ENCODE results near the gene NAP1L5.

NAP1L5 gene

GRCh38 chr4:88697588-88698329 is at the start of gene NAP1L5:
TSS of gene NAP1L5 (minus strand) at chr4:88697829. CDS start at chr4:88697754, 75 bp downstream.
- no peak for DNase-seq (ENCODE audit: low spot score)

GRCh38 chr4:88747351-88747750 is 49.7 kb upstream of the NAP1L5 start:
- no peak for DNase-seq (ENCODE audit: low spot score)

DNA sequence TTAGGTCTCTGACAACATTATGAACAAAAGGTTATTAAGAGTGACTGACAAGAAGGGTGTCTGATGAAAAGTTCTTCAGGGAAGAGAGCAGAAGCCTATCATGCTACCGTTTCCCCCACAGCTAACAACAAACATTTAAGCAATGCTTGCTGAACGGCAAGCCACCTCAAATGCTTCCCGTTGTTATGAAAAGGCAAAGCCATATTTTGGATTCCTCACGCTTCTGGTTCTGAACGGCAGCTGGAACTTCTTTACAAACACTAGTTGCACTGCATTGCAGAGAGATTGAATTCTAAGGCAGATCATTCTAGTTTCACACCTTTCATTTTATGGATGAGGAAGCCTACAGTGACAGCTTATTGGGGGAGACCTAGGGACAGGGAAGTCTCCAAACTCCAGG is 48.6 kb upstream of the NAP1L5 start:
- no peak for DNase-seq (ENCODE audit: low spot score)

DNA sequence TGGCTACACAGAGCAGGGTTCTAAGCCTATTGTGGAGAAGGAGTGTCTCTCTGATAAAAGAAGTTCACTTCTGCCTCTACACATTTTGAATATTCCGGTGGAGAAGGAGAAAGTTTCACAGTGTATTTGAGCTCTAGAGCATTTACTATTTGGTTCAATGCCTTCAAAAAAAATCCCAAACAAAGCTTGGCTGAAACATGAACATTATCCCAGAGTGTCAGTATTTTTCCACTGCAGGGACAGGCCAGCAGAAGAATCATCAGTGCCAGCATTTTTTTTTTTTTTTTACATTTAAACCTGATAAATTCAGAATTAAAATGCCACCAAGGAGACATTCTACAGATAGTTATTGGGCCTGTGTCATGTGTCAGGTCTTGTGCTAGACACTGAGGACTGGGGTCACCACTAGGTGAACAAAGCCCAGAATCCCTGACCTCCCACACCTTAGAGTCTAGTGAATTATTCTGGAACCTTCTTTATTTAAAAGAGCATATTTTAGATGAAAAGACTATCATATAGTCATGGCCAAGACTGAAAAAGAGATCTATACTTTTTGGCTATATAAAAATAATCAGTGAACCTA is 48.0 kb upstream of the NAP1L5 start:
- no peak for DNase-seq (ENCODE audit: low spot score)

- DNase-seq (ENCODE audit: low spot score): no peak
Measured at GRCh38 chr4:88745175-88745574, 47.5 kb upstream of the NAP1L5 start.

- no peak for DNase-seq (ENCODE audit: low spot score)
Measured at GRCh38 chr4:88744609-88745008, 47.0 kb upstream of the NAP1L5 start.

GRCh38 chr4:88743696-88744095 is 46.1 kb upstream of the NAP1L5 start:
- DNase-seq (ENCODE audit: low spot score): no peak

- DNase-seq (ENCODE audit: low spot score): no peak
Measured at GRCh38 chr4:88742561-88742960, 44.9 kb upstream of the NAP1L5 start.

DNA sequence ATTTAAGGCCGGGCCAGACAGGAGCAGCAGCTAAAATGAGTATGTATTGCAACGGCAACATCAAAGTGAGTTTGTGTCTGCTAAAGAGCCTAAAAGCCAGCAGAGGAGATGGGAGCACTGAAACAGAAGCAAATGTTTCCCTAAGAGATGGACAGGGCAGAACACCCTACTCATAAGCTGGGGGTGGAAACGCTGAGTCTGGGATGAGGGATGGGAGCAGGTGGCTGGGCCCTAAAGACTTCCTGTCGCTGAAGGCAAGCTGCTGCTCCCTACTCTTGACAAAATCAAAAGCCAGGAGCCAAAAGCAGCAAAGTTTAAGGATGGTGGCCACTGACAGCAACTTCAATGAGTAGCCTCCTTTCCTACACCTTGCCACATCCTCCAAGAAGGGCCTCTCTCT is 40.6 kb upstream of the NAP1L5 start:
- no peak for DNase-seq (ENCODE audit: low spot score)

- DNase-seq (ENCODE audit: low spot score): no peak
Measured at GRCh38 chr4:88737307-88737941, 39.8 kb upstream of the NAP1L5 start.

GRCh38 chr4:88736264-88736663 is 38.6 kb upstream of the NAP1L5 start:
- no peak for DNase-seq (ENCODE audit: low spot score)

GRCh38 chr4:88735564-88735963 is 37.9 kb upstream of the NAP1L5 start:
- no peak for DNase-seq (ENCODE audit: low spot score)

DNA sequence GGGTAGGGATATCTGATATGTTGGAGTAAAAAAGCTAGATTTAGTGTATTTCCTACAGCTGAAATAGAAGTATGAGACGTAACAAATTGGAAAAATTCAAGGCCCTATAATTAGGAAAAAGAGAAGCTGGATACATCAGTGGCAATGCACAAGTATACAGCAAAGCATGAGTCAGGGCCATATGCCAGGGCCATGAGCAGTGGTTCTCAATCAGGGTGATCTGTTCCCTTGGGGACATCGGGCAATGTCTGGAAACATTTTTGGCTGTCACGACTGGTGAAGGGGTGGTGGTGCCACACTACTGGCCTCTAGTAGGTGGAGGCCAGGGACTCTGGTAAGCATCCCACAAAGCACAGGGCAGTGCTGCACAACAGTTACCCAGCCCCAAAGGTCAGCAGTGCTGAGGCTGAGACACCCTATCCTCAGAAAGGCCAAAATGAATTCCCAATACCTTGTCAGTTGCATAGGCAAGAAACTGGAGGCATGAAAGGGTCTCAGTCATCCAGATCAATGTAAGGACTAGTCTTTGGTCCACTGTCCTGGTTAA is 36.8 kb upstream of the NAP1L5 start:
- no peak for DNase-seq (ENCODE audit: low spot score)

GRCh38 chr4:88732714-88733368 is 35.2 kb upstream of the NAP1L5 start:
- no peak for DNase-seq (ENCODE audit: low spot score)

DNA sequence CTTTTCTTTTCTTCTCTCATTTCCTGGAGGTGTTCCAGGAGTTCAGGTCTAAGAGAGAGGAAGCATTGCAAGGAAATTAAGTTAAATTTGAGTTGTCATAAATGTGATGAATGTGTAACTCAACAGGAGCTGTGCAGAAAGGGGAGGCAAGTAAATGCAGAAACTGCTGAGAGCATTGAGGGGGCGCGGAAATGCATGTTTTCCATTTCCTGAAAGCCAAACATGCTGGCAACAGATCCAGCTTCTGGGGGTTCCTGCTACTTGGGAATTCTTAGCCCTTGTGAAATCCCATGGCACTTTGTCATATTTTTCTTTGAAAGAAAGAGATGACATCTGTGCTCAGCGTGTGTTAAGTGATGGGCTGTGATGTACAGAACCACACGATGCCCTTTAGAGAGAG is 33.8 kb upstream of the NAP1L5 start:
- no peak for DNase-seq (ENCODE audit: low spot score)

GRCh38 chr4:88730811-88731210 is 33.2 kb upstream of the NAP1L5 start:
- no peak for DNase-seq (ENCODE audit: low spot score)

- DNase-seq (ENCODE audit: low spot score): no peak
Measured at GRCh38 chr4:88729146-88729760, 31.6 kb upstream of the NAP1L5 start.

- DNase-seq (ENCODE audit: low spot score): no peak
Measured at GRCh38 chr4:88728146-88728545, 30.5 kb upstream of the NAP1L5 start.

DNA sequence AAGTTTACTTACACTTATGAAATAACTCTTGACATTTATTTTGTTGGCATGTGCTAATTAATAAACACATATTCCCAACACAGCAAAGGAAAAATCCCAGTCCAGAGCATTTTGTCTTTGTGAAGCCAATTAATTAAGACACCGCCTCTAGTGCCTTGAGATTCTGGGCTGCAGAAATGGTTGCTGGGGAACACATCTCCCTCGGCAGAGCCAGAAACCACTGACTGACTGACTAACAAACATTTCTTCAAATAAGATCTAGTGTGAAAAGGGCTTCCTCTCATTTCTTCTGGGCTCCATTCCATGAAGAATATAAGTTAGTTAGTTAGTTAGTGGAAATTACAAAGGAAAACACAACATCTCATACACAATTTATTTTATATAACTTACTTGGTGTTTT is 28.4 kb upstream of the NAP1L5 start:
- DNase-seq (ENCODE audit: low spot score): no peak

GRCh38 chr4:88725143-88725542 is 27.5 kb upstream of the NAP1L5 start:
- no peak for DNase-seq (ENCODE audit: low spot score)

DNA sequence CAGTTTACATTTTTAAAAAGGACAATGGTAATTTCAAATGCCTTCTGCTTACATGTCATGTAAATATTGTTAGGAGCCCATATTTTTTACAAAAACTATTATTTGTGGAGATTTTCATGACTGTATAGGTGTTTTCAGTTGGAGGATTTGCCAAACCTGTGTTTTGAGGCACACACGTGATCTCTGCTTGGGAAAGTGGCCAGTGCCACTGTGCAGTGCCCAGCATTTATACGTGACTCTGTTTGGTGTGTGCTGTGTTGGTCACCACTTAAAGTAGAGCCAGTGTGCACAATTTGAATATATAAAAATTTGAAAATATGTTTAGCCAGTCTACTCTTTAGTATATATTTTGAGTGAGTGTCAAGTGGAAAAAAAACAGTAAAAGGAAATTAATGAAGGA is 26.8 kb upstream of the NAP1L5 start:
- no peak for DNase-seq (ENCODE audit: low spot score)

GRCh38 chr4:88722828-88723227 is 25.2 kb upstream of the NAP1L5 start:
- no peak for DNase-seq (ENCODE audit: low spot score)
